SJCRH30 (cell line): ENCODE measurements around the gene SUGP2. TPM values are rescaled to one million over a fixed set of nuclear protein-coding genes. Genes with fewer than 3 reads are reported as not detected.
A peak's percentile ranks its signal among the peaks of the same experiment; 100 is the strongest.

Experiments
- DNase-seq, 2 experiments: peaks; one replicate each; pipeline ENCODE4 v3.0.0-alpha.2; 2015 to 2020
- H3K27ac ChIP-seq: fragments of 250-450 bp; sonication (Bioruptor Pico); 2 replicates; pipeline ENCODE4 v1.5.1; 2020; ENCODE audit warnings: mild to moderate bottlenecking, moderate library complexity
- H3K27me3 ChIP-seq: fragments of 250-450 bp; sonication (Bioruptor Pico); 2 replicates; pipeline ENCODE4 v1.5.1; 2020; ENCODE audit warnings: mild to moderate bottlenecking, moderate library complexity
- H3K36me3 ChIP-seq: fragments of 250-450 bp; sonication (Bioruptor Pico); 2 replicates; pipeline ENCODE4 v1.5.1; 2020; ENCODE audit warnings: mild to moderate bottlenecking, moderate library complexity
- H3K4me1 ChIP-seq: fragments of 250-450 bp; sonication (Bioruptor Pico); 2 replicates; pipeline ENCODE4 v1.5.1; 2020; ENCODE audit warnings: mild to moderate bottlenecking, moderate library complexity
- H3K4me3 ChIP-seq: fragments of 250-450 bp; sonication (Bioruptor Pico); 2 replicates; pipeline ENCODE4 v1.5.1; 2020; ENCODE audit warnings: mild to moderate bottlenecking, moderate library complexity
- H3K9me3 ChIP-seq: fragments of 250-450 bp; sonication (Bioruptor Pico); replicated peaks from 2 replicates; pipeline ENCODE4 v1.5.1; 2020; ENCODE audit warnings: mild to moderate bottlenecking, moderate library complexity
- total RNA-seq: library from RNA; depleted of rRNA; stranded (reverse); fragments of >200 nt; shearing (Covaris generic); gene quantifications from 2 replicates; pipeline ENCODE4 v1.2.3, GENCODE V29; 2014

Gene SUGP2
- total RNA-seq, 1 experiment from 2014 or later = 57.4 TPM

GRCh38 chr19:19053508-19054314 is 20.4 kb upstream of the SUGP2 start:
- no peak overlapping the region for H3K27ac ChIP-seq
- no peaks in the 10 kb centered on the region for H3K4me1 ChIP-seq
- peak; percentile 63 to 81 for DNase-seq
- no peaks in the 10 kb centered on the region for H3K27me3 ChIP-seq
- no peaks in the 10 kb centered on the region for H3K9me3 ChIP-seq
- H3K36me3 ChIP-seq = peaks cover 40% of the 10 kb centered on the region
- no peak overlapping the region for H3K4me3 ChIP-seq

GRCh38 chr19:19052921-19053320 is 19.6 kb upstream of the SUGP2 start:
- Histone ChIP-seq H3K4me1 (no peaks in the 10 kb centered on the region), H3K4me3 (no peak overlapping the region), H3K36me3 (peaks cover 40% of the 10 kb centered on the region), H3K27me3 (no peaks in the 10 kb centered on the region), H3K27ac (no peak overlapping the region), H3K9me3 (no peaks in the 10 kb centered on the region)
- DNase-seq = no peak

GRCh38 chr19:19051478-19052213 is 18.3 kb upstream of the SUGP2 start:
- H3K9me3 ChIP-seq = no peaks in the 10 kb centered on the region
- no peak overlapping the region for H3K4me3 ChIP-seq
- H3K4me1 ChIP-seq = no peaks in the 10 kb centered on the region
- no peak overlapping the region for H3K27ac ChIP-seq
- peaks cover 32% of the 10 kb centered on the region for H3K36me3 ChIP-seq
- no peaks in the 10 kb centered on the region for H3K27me3 ChIP-seq
- DNase-seq = no peak

- Histone ChIP-seq H3K36me3 (peaks cover 31% of the 10 kb centered on the region), H3K27me3 (no peaks in the 10 kb centered on the region), H3K9me3 (no peaks in the 10 kb centered on the region), H3K27ac (no peak overlapping the region), H3K4me3 (no peak overlapping the region), H3K4me1 (no peaks in the 10 kb centered on the region)
- no peak for DNase-seq
Measured at GRCh38 chr19:19050731-19051130, 17.4 kb upstream of the SUGP2 start.

GRCh38 chr19:19050104-19050503 is 16.8 kb upstream of the SUGP2 start:
- Histone ChIP-seq H3K4me3 (no peak overlapping the region), H3K27me3 (no peaks in the 10 kb centered on the region), H3K27ac (no peak overlapping the region), H3K36me3 (peaks cover 30% of the 10 kb centered on the region), H3K4me1 (no peaks in the 10 kb centered on the region), H3K9me3 (no peaks in the 10 kb centered on the region)
- DNase-seq = no peak

- H3K36me3 ChIP-seq = peaks cover 28% of the 10 kb centered on the region
Measured at GRCh38 chr19:19049406-19049805, 16.1 kb upstream of the SUGP2 start.

GRCh38 chr19:19043881-19044280 is 10.6 kb upstream of the SUGP2 start:
- Histone ChIP-seq H3K9me3 (no peaks in the 10 kb centered on the region), H3K27me3 (no peaks in the 10 kb centered on the region)
- DNase-seq = no peak

More at GRCh38 chr19:19049406-19049805, 16.1 kb upstream of the SUGP2 start:
- Histone ChIP-seq H3K4me1 (no peaks in the 10 kb centered on the region), H3K4me3 (no peak overlapping the region), H3K27ac (no peak overlapping the region), H3K9me3 (no peaks in the 10 kb centered on the region), H3K27me3 (no peaks in the 10 kb centered on the region)
- DNase-seq = no peak

GRCh38 chr19:19043481-19043880 is 10.2 kb upstream of the SUGP2 start:
- Histone ChIP-seq H3K27me3 (no peaks in the 10 kb centered on the region), H3K4me3 (no peak overlapping the region), H3K27ac (no peak overlapping the region), H3K4me1 (no peaks in the 10 kb centered on the region), H3K9me3 (no peaks in the 10 kb centered on the region), H3K36me3 (peaks cover 20% of the 10 kb centered on the region)
- DNase-seq = no peak

More at GRCh38 chr19:19043881-19044280, 10.6 kb upstream of the SUGP2 start:
- H3K4me3 ChIP-seq = no peak overlapping the region
- peaks cover 17% of the 10 kb centered on the region; the same call in 1 of the 2 replicates for H3K36me3 ChIP-seq
- no peak overlapping the region for H3K27ac ChIP-seq
- H3K4me1 ChIP-seq = no peaks in the 10 kb centered on the region

GRCh38 chr19:19042732-19043280 is 9.5 kb upstream of the SUGP2 start:
- no peak overlapping the region for H3K27ac ChIP-seq
- peaks cover 27% of the 10 kb centered on the region for H3K36me3 ChIP-seq
- H3K9me3 ChIP-seq = no peaks in the 10 kb centered on the region; the same call in 1 of the 2 replicates
- H3K27me3 ChIP-seq = no peaks in the 10 kb centered on the region
- H3K4me3 ChIP-seq = no peak overlapping the region
- no peaks in the 10 kb centered on the region for H3K4me1 ChIP-seq
- no peak for DNase-seq

- no peak for DNase-seq
- H3K4me3 ChIP-seq = no peak overlapping the region
- H3K27me3 ChIP-seq = no peaks in the 10 kb centered on the region
- H3K9me3 ChIP-seq = no peaks in the 10 kb centered on the region; the same call in 1 of the 2 replicates
- peaks cover 33% of the 10 kb centered on the region for H3K36me3 ChIP-seq
- H3K4me1 ChIP-seq = no peaks in the 10 kb centered on the region
- H3K27ac ChIP-seq = no peak overlapping the region
Measured at GRCh38 chr19:19040417-19040816, 7.1 kb upstream of the SUGP2 start.

DNA sequence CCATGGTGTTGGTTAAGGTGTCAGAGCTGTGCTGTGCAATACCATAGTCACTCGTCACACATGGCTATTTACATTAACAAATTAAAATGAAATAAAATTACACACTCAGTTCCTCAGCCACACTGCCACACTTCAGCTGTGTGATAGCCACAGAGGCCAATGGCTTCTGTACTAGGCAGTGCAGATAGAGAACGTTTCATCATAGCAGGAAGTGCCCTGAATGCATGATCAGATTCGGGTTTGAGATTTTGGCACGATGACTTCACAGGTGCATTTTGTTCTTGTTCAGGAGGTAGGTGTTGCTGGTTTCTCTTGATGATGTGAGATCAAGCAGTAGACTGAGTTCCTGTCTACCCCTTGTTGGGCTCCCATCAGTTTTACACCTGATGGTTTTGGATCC is 6.6 kb upstream of the SUGP2 start:
- no peak overlapping the region for H3K4me3 ChIP-seq
- H3K36me3 ChIP-seq = peaks cover 33% of the 10 kb centered on the region
- no peaks in the 10 kb centered on the region; the same call in 1 of the 2 replicates for H3K9me3 ChIP-seq
- H3K4me1 ChIP-seq = no peaks in the 10 kb centered on the region
- no peaks in the 10 kb centered on the region for H3K27me3 ChIP-seq
- DNase-seq = no peak
- no peak overlapping the region for H3K27ac ChIP-seq

DNA sequence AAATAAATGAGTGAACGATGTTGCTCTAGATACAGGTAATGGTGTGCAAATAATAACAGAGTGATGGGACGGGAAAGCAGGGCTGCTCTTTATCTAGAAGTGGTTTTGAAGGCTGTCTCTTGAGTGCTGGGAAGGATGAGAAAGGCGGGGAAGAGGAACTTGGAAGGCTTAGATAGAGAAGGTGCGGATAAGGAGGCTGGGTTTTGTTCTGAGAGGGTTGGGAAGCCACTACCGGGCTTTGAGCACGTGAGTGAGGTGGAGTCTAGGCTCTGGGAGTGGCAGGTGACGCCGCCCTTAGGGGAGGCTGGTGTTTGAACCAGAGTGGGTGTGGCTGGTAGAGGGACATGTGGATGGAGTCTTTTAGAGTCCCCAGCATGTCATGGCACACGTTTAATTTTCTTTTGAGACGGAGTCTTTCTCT is 897 bp upstream of the SUGP2 start:
- Histone ChIP-seq H3K9me3 (no peaks in the 10 kb centered on the region; the same call in 1 of the 2 replicates), H3K27me3 (no peaks in the 10 kb centered on the region), H3K36me3 (peaks cover 29% of the 10 kb centered on the region), H3K4me1 (no peaks in the 10 kb centered on the region), H3K27ac (peak overlapping the region; percentile 75), H3K4me3 (peak overlapping the region; percentile 77)
- peak; percentile 76 for DNase-seq

DNA sequence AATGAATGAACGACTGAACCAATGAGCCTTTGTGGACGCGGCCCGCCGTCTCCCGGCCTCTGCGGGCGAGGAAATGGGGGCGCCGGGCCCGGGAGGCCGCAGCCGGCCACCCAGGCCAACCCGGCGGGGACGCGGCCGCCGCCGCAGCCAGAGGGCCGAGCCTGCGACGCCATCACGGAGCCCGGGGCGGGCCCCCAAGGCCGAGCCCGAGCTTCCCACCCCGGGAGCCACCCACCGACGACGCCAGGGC is 216 bp downstream of the SUGP2 start:
- Histone ChIP-seq H3K4me3 (peak overlapping the region; percentile 77), H3K4me1 (no peaks in the 10 kb centered on the region), H3K27ac (peak overlapping the region; percentile 48; the same call in 1 of the 2 replicates), H3K36me3 (peaks cover 24% of the 10 kb centered on the region), H3K9me3 (no peaks in the 10 kb centered on the region; the same call in 1 of the 2 replicates), H3K27me3 (no peaks in the 10 kb centered on the region)
- no peak for DNase-seq

GRCh38 chr19:19032420-19033175 is 719 bp downstream of the SUGP2 start:
- DNase-seq = peak; percentile 95 to 96
- H3K27me3 ChIP-seq = no peaks in the 10 kb centered on the region
- peak overlapping the region; percentile 48; the same call in 1 of the 2 replicates for H3K27ac ChIP-seq
- H3K36me3 ChIP-seq = peaks cover 24% of the 10 kb centered on the region
- H3K4me1 ChIP-seq = no peaks in the 10 kb centered on the region
- H3K4me3 ChIP-seq = peak overlapping the region; percentile 77
- no peaks in the 10 kb centered on the region; the same call in 1 of the 2 replicates for H3K9me3 ChIP-seq
